Spleen (tissue), 7 donors: ENCODE results near the gene TMEM91.
A peak's percentile ranks its signal among the peaks of the same experiment; 100 is the strongest.

Experiments used
- CTCF ChIP-seq, 11 experiments: fragments of 200-600 bp in 7 of 11; fragments of 450-650 bp in 4 of 11; sonication (generic) in 4 of 11; IDR thresholded peaks in 8 of 11; conservative IDR thresholded peaks in 3 of 11; 1 replicate in 7 of 11; 2 replicates in 4 of 11; pipeline versions ENCODE4 v1.4.0 to v1.8.0; 2016 to 2021; ENCODE audit warnings: antibody characterized with exemption in 11 of 11, inconsistent platforms in 4 of 11, mild to moderate bottlenecking in 1 of 11
- POLR2A ChIP-seq, 3 donors: fragments of 450-650 bp; IDR thresholded peaks; one replicate each; pipeline ENCODE4 v1.5.1; 2017; ENCODE audit warnings: antibody characterized with exemption in 3 of 3, mild to moderate bottlenecking in 1 of 3
- POLR2AphosphoS5 ChIP-seq, 3 donors: sonication (generic); formaldehyde crosslinking; IDR thresholded peaks; one replicate each; pipeline ENCODE4 v1.5.1; 2017; ENCODE audit warnings: antibody characterized with exemption in 3 of 3
- donor health status: DM: no; HTN: no; CAD: no; lungs with moderate emphysema.
- donor health status: DM: no; HTN: no; CAD: no.
- donor health status: DM: no; HTN: no; CAD: no.

DNA sequence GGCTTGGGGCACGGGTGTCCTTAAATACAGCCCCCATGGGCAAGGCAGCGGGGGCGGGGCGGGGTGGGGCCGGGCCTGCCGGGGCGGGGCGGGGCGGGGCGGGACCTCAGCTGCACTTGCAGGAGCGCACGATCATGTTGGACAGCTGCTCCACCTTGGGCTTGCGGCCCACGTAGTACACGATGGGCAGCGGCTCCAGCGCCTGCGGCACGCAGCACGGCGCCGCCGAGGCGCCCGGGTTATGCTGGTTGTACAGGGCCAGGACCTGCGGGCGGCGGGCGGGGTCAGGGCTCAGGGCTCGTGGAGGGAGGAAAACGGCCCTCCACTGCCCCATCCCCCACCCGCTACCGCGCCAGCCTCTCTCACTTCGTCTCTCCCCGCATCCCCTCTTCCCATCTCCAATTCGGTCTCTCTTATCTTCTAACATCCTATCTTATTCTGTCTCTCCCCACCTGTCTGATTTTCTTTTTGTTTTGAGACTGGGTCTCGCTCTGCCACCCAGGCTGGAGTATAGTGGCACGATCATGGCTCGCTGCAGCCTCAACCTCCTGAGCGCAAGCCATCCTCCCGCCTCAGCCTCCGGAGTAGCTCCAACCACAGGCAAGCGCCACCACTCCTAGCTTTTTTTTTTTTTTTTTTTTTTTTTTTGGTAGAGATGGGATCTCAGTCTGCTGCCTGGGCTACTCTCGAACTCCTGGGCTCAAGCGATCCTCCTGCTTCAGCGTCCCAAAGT lies 45.2 kb upstream of the TMEM91 start:
- no peak for TF ChIP-seq CTCF (IDR thresholded peaks at IDR 0.05 in 8 of 11, conservative IDR thresholded peaks at IDR 0.05 in 3 of 11)
- TF ChIP-seq POLR2A (IDR thresholded peaks at IDR 0.05) = no peak
- peak in 2 of 3 donors; percentile 7 to 62 for TF ChIP-seq POLR2AphosphoS5 (IDR thresholded peaks at IDR 0.05)
